ENCODE measurements around the gene PNPLA5.

The PNPLA5 gene

GRCh38 chr22:43839781-43840180 lies 52.0 kb downstream of the PNPLA5 start:
- no peak for DNase-seq (ENCODE audit: low read depth in 1 of 2, low spot score in 1 of 2)

GRCh38 chr22:43838571-43839307 lies 53.1 kb downstream of the PNPLA5 start:
- no peak for DNase-seq (ENCODE audit: low read depth in 1 of 2, low spot score in 1 of 2)

DNA sequence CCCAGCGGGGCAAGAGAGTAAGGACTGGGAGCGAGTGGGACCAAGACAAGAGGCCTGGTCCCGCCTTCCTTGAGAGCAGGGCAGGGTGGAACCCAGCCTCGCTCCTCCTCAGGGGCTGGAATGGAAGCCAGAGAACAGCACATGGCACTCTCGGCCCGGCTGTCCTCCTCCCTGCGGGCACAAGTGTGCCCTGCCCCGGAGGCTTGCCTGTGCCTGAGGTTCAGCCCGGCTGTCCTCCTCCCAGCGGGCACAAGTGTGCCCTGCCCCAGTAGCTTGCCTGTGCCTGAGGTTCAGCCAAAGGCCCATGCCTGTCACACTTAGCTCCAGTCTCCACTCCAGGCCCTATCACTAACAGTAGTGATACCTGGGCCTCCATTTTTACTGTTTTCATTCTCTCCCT lies 53.7 kb downstream of the PNPLA5 start:
- DNase-seq (ENCODE audit: low read depth in 1 of 2, low spot score in 1 of 2) = no peak

DNA sequence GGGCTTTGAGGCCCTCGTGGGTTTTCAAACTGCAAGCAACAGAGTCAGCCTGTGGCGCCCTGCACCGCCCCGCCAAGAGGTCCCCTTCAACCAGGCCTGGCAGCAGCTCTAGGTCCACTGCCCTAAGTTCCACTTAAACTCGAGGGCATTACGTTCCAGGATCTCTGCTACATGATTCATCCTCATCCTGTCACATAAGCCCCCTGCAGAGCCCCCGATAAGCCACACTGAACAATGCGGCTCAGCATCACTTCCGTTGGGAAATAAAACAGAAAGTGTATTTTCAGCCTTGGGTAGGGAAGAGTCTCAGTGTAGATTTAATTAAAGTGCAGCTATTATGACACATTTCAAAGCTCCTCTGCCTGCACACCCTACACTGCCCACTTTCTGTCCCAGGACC lies 54.1 kb downstream of the PNPLA5 start:
- DNase-seq (ENCODE audit: low read depth in 1 of 2, low spot score in 1 of 2) = no peak

DNA sequence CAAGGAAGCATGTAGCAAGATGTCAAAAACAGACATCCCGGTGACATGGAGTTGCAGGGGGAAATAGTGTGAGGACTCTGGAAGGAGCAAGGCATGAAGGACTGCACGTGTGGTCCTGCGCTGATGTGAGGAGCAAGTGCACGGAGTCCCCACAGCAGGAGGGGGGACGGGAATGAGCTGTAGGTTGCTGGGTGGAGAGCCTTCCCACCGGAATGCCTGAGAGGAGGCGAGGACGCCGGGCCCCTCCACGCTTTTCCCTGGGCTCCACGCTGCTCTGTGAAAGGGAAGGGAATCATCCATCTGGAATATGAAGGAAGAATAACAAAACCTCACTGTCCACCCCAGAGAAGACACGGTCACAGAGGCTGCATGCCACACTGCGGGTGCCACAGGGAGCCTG lies 56.1 kb downstream of the PNPLA5 start:
- DNase-seq (ENCODE audit: low read depth in 1 of 2, low spot score in 1 of 2) = no peak

DNA sequence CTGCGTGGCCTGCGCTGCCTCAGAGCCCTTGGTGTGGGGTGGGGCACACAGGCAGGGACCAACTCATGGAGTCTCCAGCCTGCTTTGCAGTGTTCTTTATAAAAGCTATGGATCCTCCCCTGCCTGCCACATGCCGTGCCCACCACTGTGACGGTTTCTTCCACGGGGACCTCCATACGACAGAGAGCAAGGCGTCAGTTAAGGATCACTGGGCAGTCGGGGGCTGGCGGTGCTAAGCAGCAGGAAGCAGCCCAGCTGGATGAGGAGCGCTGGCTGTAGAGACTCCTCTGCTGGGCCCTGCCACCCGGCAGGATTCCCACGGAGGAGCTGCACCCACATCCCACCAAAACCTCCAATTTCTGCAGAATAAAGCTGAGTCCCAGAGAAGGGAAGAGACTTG lies 56.6 kb downstream of the PNPLA5 start:
- DNase-seq (ENCODE audit: low read depth in 1 of 2, low spot score in 1 of 2) = no peak

- DNase-seq (ENCODE audit: low read depth in 1 of 2, low spot score in 1 of 2) = no peak
Measured at GRCh38 chr22:43833286-43834240, 58.2 kb downstream of the PNPLA5 start.

DNA sequence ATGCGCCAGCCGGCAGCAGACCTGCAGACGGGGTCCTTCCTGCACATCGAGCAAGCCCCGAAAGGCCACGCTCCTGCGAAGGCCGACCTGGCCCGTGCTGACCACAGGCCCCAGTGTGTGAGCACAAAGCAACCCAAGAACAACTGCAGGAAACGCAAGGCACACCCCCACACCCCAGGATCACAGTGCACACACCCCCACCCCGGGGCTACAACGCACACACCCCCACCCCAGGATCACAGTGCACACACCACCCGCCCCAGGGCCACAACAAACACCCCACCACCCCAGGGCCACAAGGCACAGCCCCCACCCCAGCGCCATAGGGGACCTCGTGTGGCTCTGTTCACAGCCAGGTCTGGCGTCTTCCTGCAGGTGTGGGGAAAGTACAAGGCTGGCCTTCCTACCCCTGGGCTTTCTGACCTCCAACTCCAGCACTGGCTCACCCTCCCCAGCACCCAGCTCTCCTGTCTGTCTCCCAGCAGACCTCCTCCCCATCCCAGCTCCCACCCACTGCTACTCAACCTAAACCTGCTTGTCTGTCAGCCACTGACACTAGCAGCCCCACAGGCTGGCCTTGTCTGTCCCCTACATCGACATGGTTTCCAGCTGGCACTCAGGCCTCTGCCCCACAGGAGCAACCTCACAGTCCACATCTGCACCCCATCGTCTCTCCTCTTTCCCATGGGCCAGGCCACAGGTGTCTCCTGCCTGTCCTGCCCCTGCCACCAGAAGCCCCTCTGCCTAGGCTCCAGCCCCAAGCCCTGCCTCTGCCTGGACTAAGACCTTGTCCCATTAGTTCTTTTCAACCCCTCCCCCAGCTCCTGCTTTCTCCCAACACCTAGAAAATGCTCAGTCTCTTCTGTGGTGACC lies 59.2 kb downstream of the PNPLA5 start:
- DNase-seq (ENCODE audit: low read depth in 1 of 2, low spot score in 1 of 2) = no peak

DNA sequence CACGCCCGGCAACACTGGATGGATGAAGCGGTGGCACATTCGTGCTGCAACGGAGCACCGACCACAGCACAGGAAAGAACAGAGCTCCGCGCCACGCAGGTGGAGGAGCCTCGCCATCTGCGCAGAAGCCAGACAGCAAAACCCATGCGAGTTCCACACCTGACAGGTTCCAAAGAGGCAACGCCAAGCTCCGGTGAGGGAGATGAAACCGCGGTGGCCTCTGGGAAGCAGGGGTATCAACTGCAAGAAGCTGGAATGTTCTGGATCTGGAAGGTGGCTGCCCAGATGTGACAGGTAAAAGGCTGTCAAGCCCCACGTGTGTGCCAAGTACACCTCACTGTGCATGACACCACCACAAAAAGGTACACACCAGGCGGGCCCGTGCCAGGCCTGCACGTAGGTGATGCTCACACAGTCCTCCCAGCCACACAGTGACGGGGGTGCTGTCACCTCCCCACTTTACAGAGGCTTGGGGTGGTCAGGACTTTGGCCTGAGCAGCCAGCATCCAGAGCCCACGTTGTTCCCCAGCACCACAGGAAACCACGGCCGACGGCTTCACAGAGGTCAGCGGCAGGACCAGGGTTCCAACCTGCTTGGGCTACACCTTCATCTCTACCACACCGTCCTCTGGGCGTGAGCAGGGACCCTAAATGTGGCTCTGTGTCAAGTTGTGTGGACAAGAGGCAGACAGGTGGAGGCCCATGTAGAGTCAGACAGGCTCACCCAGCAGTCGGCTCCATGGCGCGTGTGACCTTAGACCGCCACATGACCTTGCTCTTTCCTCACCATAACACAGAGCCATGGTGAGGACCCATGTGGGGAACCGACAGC lies 60.0 kb downstream of the PNPLA5 start:
- DNase-seq (ENCODE audit: low read depth in 1 of 2, low spot score in 1 of 2) = no peak

GRCh38 chr22:43830931-43831560 lies 60.8 kb downstream of the PNPLA5 start:
- no peak for DNase-seq (ENCODE audit: low read depth in 1 of 2, low spot score in 1 of 2)

- no peak for DNase-seq (ENCODE audit: low read depth in 1 of 2, low spot score in 1 of 2)
Measured at GRCh38 chr22:43829904-43830851, 61.6 kb downstream of the PNPLA5 start.
